Measurements from ENCODE around the gene RASGRP3. TPM values are rescaled to one million over a fixed set of nuclear protein-coding genes. Genes with fewer than 3 reads are reported as not detected.

Gene RASGRP3
- total RNA-seq, 1 donor from 2014 or later: 7.8 TPM

- no peak for DNase-seq (ENCODE audit: low read depth)
Observed at GRCh38 chr2:33491441-33492084, 15.1 kb downstream of the RASGRP3 start.

GRCh38 chr2:33492399-33493134, 16.1 kb downstream of the RASGRP3 start:
- DNase-seq (ENCODE audit: low read depth): no peak

GRCh38 chr2:33494155-33494779, 17.8 kb downstream of the RASGRP3 start:
- no peak for DNase-seq (ENCODE audit: low read depth)

- no peak for DNase-seq (ENCODE audit: low read depth)
Observed at GRCh38 chr2:33494877-33495641, 18.6 kb downstream of the RASGRP3 start.

GRCh38 chr2:33495683-33496082, 19.2 kb downstream of the RASGRP3 start:
- no peak for DNase-seq (ENCODE audit: low read depth)

GRCh38 chr2:33496150-33496549, 19.7 kb downstream of the RASGRP3 start:
- DNase-seq (ENCODE audit: low read depth): peak; percentile 20

- DNase-seq (ENCODE audit: low read depth): no peak
Observed at GRCh38 chr2:33496726-33497125, 20.3 kb downstream of the RASGRP3 start.

GRCh38 chr2:33497221-33497650, 20.8 kb downstream of the RASGRP3 start:
- DNase-seq (ENCODE audit: low read depth): no peak

- no peak for DNase-seq (ENCODE audit: low read depth)
Observed at GRCh38 chr2:33498291-33498956, 22.0 kb downstream of the RASGRP3 start.

- DNase-seq (ENCODE audit: low read depth): no peak
Observed at GRCh38 chr2:33500177-33500576, 23.7 kb downstream of the RASGRP3 start.

GRCh38 chr2:33502025-33502424, 25.6 kb downstream of the RASGRP3 start:
- no peak for DNase-seq (ENCODE audit: low read depth)

GRCh38 chr2:33503002-33503401, 26.6 kb downstream of the RASGRP3 start:
- no peak for DNase-seq (ENCODE audit: low read depth)

- DNase-seq (ENCODE audit: low read depth): no peak
Observed at GRCh38 chr2:33505966-33506365, 29.5 kb downstream of the RASGRP3 start.

- DNase-seq (ENCODE audit: low read depth): no peak
Observed at GRCh38 chr2:33509908-33510585, 33.6 kb downstream of the RASGRP3 start.

- DNase-seq (ENCODE audit: low read depth): no peak
Observed at GRCh38 chr2:33510586-33510968, 34.1 kb downstream of the RASGRP3 start.

- no peak for DNase-seq (ENCODE audit: low read depth)
Observed at GRCh38 chr2:33511141-33511540, 34.7 kb downstream of the RASGRP3 start.

GRCh38 chr2:33512112-33512511, 35.7 kb downstream of the RASGRP3 start:
- no peak for DNase-seq (ENCODE audit: low read depth)

GRCh38 chr2:33513480-33513879, 37.0 kb downstream of the RASGRP3 start:
- DNase-seq (ENCODE audit: low read depth): no peak

- no peak for DNase-seq (ENCODE audit: low read depth)
Observed at GRCh38 chr2:33516456-33516995, 40.1 kb downstream of the RASGRP3 start.

- no peak for DNase-seq (ENCODE audit: low read depth)
Observed at GRCh38 chr2:33518200-33518599, 41.8 kb downstream of the RASGRP3 start.
